Measurements from ENCODE around the gene FHAD1.
"Not testable (repeated sequence)": the region's sequence is repeated elsewhere in the genome, so short reads cannot be mapped to it uniquely, and the experiment has no call there.

FHAD1 gene

DNA sequence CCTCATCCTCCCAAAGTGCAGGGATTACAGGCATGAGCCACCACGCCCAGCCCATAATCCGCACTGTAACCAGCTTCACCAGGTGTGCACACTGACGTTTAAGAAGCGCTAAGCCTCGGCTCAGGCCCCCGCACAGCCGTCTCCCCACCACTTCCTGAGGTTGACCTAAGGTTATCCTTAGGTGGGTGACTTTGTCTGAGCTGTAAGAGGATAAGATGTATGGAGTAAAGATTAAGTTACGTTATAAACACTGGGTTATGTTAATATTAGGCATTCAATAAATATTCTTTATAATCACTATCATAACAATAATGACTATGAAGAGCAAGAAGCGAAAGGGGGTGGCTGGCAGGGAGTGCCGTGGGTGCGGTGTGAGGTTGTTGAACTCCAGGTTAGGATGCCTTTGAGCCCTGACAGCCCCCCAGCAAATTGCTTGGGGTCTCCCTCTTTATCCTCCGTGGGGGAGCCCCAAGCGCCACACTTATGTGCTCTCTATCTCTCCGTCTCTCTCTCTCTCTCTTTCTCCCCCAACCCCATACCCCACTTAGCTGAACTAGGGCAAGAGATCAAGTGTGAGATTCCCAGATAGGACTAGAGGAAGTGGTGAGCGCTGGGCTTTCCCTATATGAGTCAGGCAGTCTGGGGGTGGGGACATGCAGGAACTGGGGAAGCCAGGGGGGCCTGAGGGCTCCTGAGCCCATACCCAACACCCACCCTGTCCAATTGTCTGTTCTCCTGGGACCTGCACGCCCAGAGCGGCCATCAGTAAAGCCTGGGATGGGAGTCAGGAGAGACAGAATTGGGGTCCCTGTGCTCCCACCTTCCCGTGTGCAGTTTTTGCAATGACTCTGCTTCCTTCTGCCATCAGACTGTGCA, 170.3 kb downstream of the FHAD1 start:
- no peak for DNase-seq (ENCODE audit: low read depth in 2 of 2)

DNA sequence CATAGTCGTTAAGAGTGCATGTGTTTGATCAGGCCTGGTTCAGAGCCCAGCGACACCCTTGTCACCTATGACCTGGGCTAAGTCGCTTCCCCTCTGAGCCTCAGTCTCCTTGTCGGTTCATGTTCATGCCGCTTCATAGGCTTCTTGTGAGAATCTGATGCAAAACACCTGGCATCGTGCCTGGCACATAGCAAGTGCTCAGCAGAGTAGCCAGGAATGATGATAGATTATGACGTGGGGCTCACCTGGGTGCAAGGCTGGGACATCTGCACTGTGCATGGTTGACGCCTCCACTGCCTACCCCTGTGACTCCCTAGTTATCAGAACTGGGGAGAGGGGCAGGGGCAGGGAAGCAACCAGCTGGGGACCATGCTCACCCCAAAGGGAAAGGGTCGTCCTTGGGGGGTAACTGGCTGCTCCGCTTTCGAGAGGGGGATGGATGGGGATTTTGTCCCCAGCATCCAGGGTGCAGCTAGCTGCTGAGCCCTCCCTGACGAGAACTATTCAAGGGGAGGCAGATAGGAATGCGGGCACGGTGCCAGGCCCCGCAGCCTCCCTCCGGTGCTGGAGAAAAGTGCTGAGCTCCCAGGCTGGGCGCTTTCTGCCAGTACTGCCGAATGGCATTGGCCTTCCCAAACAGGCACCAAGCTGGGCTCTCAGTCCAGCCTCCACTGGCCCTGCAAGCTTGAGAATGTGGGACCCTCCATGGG, 171.9 kb downstream of the FHAD1 start:
- no peak for DNase-seq (ENCODE audit: low read depth in 2 of 2)

DNA sequence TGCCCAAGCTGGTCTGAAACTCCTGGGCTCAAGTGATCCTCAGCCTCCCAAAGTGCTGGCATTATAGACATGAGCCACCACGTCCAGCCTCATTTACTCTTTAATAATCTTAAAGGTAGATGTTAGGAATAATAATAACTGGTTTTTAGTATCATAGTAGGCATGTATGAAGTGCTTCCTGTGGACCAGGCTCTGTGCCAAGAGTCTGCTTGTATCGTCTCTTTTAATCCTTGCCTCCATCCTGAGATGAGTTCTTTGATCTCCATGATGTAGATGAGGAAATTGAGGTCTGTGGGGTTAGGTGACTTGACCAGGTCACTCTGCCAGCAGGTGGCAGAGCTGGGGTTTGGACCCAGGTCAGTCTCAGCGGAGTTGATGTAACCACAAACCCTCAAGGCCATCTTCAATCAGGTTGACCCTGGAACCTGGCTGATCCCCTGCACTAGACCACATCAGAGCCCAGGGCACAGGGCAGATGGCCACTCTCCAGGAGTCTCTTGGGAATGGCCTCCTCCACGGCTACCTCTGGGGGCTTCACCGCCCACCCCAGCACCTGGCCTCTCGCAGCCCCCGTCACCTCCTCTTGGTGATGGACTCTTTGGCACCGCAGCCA, 173.9 kb downstream of the FHAD1 start:
- no peak for DNase-seq (ENCODE audit: low read depth in 2 of 2)

DNA sequence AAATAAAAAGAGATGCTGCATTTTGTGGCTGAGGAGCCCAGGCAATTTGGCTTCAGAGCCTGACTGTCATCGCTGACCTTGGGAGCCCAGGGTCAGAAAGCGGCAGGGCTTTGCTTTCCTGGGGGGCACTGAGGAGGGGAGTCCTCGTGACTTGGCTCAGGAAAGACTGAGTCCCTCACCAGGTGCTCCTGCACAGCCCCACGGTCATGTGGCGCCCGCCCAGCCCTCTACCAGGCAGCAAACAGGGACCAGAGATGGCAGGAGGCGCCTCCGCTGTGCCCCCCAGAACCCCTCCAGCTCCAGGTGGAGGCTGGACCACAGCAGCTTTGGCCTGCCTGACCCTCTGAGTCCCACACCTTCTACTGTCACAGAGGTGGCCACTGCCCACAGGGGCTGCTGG, 175.8 kb downstream of the FHAD1 start:
- no peak for DNase-seq (ENCODE audit: low read depth in 2 of 2)

DNA sequence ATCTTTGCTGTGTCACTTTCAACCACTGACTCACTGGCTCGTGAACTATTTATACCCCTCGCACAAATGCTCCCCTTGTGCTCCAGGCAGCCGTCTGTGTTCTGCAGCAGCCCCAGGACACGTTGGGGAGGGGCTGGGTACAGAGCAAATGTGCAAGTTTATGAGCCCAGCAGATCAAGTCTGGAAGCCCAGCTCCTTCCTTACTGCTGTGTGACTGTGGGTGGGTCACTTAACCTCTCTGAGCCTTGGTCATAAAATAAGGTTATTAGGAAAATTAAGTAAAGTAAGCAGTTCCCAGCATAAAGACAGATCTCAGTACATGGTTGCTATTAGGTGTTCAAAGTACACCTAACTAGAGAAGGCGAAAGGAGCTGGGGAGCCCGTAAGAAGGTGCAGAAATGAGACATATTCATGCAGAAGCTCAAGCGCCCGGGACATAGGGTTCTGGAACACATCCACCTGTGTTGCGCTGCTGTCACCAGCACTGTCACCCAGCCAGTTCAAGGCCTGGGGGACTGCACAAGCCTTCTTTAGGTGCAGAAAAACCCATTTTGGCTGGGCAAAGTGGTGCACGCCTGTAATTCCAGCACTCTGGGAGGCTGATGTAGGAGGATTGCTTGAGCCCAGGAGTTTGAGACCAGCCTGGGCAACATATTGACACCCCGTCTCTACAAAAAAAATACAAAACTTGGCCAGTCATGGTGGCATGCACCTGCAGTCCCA, 176.5 kb downstream of the FHAD1 start:
- DNase-seq (ENCODE audit: low read depth in 2 of 2): no peak

DNA sequence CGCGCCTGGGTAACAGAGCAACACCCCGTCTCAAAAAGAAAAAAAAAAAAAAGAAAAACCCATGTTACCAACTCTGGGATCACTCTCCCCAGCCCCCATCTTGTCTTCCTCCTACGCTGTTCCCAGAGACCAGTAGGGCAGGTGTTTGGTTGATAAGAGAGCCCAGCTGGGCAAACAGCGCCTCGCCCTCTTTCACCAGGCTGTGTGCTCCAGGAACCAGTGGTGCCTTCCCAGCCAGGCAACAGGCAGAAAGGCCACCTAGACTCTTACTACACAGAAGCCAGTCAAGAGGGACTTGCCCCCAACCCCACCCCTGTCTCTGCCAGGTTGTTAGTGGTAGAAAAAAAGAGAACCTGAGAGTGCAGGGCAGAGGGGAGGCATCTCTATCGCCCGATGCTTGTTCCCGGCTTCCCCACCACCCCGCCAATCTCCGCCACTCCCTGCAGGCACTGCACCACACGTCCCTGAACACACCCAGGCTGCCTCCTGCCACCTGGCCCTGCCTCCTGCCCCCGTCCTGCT, 177.2 kb downstream of the FHAD1 start:
- no peak for DNase-seq (ENCODE audit: low read depth in 2 of 2)

DNA sequence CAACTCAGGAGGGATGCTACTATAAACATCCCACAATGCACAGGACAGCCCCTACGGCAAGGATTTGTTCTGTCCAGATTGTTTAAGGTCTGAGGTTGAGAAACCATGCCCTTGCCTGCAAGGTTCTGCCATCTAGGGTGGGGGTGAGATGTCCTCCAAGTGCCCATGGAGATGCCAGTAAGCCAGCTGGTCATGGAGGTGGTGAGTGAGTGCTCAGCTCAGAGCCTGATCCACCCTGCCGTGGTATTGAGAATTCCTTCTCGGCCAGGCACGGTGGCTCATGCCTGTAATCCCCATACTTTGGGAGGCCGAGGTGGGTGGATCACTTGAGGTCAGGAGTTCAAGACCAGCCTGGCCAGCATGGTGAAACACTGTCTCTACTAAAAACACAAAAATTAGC, 178.0 kb downstream of the FHAD1 start:
- no peak for DNase-seq (ENCODE audit: low read depth in 2 of 2)

DNA sequence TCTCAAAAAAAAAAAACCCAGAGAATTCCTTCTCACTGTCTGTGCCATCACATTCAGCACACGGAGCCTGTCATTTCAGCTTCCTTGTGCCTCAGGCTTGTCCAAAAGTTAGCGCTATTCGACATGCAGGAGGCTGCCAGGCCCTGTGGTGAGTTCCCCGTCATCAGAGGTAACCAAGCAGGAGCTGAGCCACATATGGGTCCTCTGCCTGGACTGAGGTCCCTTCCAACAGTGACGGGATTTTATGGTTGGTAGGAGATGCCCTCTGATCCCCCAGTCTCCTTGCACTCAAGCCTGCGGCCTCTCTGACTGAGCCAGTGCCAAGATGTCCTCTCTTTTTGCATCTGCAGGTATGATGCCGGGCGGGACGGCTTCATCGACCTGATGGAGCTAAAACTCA, 178.5 kb downstream of the FHAD1 start:
- DNase-seq (ENCODE audit: low read depth in 2 of 2): no peak

DNA sequence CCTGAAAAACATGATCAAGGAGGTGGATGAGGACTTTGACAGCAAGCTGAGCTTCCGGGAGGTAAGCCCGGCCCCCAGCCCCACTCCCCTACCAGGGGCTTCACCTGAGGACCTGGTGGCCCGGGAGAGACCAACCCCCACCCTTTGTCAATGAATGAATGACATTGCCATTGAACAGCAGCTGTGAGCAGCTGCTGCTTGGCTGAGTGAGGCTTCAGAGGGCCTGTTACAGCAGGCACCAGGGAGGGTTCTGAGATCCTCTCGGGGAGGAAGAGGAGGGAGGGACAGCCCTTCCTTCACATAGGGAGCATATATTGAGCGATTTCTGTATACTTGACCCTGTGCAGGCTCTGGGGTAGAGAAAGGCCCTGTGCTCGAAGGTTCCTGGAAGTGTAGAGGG, 178.9 kb downstream of the FHAD1 start:
- DNase-seq (ENCODE audit: low read depth in 2 of 2): no peak

DNA sequence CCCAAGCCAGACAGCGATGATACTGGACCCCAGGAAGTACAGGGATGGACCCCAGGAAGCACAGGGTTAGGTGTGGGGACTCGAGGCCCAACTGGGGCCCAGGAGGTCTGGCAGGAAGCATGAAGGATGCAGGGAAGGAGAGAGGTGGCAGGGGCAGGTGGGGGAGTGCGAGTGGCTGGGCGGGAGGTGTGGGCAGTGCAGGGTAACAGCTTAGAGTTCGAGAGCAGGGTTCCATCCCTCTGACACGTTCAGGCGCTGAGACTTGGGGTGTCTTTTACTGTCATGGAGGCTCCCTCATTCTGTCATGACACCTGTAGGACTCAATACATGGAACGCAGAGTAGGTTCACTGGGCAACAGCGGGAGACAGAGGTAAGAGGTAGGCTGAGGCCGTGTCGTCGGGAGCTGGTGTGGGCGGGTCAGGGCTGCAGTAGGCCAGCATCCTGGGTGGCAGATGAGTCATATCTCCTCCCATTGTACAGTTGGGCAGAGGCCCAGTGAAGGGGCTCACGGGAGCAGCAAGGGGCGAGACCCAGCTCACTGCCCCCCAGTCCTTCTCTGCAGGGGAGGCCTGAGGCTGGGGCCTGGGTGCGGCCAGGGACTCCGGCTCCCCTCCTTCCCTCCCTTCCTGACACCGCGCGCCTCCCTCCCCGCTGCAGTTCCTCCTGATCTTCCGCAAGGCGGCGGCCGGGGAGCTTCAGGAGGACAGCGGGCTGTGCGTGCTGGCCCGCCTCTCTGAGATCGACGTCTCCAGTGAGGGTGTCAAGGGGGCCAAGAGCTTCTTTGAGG, 179.7 kb downstream of the FHAD1 start:
- DNase-seq (ENCODE audit: low read depth in 2 of 2): no peak

DNA sequence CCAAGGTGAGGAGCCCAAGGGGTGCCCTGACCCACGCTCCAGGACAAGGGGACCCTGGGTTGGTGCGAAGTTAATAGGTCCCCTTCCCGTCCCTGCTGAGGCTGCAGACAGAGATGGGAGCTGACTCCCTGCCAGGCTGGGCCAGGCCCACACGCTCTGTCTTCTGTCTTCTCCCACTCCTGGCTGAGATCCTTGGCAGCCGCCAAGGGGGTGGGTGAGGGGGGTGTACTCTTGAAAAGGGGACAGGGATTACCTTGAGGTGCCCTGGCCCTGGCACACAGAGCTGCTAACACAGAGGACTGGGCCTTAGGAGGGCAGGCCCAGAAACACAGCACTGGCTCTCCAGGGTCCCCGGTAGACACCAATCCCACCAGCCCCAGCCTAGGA, 180.2 kb downstream of the FHAD1 start:
- no peak for DNase-seq (ENCODE audit: low read depth in 2 of 2)

DNA sequence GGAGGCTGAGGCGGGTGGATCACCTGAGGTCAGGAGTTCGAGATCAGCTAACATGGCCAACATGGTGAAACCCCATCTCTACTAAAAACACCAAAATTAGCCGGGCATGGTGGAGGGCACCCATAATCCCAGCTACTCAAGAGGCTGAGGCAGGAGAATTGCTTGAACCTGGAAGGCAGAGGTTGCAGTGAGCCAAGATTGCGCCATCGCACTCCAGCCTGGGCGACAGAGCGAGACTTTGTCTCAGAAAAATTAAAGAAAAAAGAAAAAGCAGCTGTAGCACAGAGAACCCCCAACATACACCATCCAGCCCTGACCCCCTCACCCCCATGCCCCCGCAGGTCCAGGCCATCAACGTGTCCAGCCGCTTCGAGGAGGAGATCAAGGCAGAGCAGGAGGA, 181.2 kb downstream of the FHAD1 start:
- DNase-seq (ENCODE audit: low read depth in 2 of 2): not testable (repeated sequence)

DNA sequence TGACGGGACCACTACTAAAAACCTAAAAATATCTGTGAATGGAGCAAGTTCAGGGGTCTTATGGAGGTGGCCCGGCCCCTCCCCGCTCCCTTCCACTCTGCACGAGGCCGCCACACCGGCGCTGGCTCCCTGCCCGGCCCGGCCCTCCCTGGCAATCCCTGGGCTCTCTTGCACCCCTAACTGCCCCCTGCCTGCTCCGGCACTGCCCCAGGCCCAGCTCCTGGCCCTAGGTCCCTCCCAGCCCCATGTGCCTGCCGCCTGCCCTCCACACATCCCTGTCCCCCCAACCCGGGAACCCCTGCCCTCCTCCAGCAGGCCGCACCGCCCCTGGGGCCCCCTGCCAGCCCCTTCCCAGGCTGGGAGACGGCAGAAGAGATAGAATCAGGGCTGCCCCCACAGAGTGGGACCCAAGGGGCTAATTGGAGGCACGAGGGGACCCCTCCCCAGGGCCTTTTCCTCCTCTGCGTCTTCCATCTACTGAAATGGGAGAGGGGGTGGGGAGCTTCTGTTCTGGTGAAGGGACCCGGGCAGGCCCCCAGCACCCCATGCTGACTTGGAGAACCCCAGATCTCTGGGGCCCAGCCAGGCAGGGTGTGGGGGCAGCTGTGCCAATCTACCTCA, 181.9 kb downstream of the FHAD1 start:
- DNase-seq (ENCODE audit: low read depth in 2 of 2): no peak

DNA sequence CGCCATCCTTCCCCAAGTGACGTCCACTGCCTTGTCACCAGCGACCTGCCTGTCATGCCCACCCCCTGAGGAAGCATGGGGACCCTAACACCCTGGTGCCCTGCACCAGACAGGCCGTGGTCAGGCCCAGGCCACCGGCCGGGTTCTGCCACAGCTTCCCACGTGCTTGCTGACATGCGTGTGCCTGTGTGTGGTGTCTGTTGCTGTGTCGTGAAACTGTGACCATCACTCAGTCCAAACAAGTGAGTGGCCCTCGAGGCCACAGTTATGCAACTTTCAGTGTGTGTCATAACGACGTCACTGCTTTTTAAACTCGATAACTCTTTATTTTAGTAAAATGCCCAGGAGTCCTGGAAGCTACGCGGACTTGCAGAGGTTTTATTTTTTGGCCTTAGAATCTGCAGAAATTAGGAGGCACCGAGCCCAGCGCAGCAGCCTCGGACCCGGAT, 182.7 kb downstream of the FHAD1 start:
- no peak for DNase-seq (ENCODE audit: low read depth in 2 of 2)

DNA sequence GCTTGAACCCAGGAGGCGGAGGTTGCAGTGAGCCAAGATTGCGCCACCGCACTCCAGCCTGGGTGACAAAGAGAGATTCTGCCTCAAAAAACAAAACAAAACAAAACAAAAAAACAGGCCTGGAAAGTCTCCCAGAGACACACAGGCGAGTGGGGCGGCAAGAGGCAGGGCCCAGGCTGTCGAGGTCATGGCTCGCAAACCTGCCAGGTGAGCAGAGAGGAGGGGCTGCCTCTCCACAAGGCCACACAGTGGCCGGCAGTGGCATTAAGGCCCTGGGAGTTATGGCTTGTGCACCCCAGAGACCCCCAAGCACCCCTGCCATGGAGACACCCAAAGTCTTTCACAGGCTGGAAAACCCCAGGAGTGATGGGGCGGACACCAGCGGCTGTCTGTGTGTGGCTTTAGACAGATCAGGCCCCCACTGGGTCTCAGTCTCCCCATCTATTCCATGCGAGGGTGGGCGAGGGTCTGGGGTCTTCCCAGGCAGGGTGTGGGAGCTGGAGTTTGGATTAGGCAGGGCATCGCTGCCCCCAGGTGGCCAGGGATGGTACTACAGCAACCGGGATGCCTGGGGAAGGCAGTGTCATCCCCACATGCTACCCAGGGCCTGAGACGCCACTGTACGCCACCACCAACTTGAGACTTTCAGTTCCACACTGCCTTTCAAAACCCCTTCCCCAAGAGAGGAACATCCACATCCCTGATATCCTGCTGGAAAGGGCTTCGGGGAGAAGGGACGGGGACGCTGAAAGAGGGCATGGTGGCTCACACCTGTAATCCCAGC, 184.0 kb downstream of the FHAD1 start:
- peak; percentile 71 to 74 for DNase-seq (ENCODE audit: low read depth in 2 of 2)

DNA sequence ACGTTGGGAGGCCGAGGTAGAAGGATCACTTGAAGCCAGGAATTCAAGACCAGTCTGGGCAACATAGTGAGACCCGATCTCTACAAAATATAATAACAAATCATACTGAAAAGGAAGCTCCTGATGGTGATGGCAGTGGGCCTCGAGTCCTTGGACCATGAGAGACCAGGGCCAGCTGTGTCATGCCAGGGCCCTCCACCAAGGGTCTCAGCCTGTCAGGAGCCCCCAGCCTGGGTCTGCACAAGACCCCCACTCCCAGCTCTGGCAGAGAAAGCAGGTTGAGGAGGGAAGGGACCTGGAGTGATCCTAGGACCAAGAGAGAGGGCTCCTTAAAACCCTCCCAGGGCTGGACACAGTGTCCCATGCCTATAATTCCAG, 184.5 kb downstream of the FHAD1 start:
- DNase-seq (ENCODE audit: low read depth in 2 of 2): no peak

DNA sequence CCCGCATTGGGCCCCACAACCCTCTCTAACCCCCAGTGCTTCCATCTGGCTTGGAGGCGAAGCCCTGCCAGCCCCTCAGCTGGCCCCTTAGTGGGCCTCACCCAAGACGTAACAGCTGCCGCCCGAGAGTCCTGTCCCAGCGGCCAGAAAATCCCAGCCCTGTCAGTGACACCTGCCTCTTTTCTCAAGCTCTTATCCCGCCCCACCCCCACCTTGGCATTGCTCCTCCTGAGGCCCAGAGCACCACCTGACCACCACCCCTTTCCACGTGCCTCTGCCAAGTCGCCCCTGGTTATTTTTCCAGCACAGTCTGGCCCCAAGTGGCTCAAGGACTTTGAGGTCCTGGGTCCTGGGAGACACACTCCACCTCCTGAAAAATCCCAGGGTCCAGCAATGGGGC, 185.3 kb downstream of the FHAD1 start:
- DNase-seq (ENCODE audit: low read depth in 2 of 2): no peak

DNA sequence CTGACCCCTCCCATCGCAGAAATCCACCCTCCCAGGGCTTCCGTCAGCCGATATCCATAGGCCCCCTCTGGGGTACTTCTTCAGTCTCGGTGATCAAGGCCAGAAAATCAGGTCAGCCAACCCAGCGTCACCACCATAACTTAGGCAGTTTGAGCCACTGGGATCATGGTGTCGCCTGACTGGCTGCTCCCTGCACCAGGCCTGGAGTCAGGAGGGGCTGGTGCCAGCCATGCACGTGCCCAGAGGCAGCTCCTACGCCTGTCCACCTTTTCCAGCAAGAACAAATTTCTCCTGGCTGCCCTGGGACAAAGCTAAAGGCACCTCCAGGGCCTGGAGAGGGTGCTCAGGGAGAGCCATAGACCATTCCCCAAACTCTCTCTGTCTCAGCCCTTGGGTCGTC, 186.4 kb downstream of the FHAD1 start:
- no peak for DNase-seq (ENCODE audit: low read depth in 2 of 2)

DNA sequence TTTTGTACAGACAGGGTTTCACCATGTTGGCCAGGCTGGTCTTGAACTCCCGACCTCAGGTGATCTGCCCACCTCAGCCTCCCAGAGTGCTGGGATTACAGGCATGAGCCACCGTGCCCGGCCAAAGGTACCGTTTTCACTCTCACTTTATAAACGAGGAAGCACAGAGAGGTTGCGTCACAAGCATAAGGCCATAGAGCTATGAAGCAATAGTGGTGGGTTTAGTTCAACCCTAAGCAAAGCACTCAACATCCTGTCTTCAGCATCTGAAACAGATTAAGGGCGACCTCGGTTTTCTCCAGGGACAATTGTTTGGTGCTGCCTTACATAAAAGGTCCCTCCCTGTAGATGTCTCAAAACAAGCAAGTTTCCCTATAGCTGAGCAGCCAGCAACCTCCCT, 187.7 kb downstream of the FHAD1 start:
- DNase-seq (ENCODE audit: low read depth in 2 of 2): not testable (repeated sequence)
